Measurements from ENCODE around the gene VAV3.

VAV3 gene

DNA sequence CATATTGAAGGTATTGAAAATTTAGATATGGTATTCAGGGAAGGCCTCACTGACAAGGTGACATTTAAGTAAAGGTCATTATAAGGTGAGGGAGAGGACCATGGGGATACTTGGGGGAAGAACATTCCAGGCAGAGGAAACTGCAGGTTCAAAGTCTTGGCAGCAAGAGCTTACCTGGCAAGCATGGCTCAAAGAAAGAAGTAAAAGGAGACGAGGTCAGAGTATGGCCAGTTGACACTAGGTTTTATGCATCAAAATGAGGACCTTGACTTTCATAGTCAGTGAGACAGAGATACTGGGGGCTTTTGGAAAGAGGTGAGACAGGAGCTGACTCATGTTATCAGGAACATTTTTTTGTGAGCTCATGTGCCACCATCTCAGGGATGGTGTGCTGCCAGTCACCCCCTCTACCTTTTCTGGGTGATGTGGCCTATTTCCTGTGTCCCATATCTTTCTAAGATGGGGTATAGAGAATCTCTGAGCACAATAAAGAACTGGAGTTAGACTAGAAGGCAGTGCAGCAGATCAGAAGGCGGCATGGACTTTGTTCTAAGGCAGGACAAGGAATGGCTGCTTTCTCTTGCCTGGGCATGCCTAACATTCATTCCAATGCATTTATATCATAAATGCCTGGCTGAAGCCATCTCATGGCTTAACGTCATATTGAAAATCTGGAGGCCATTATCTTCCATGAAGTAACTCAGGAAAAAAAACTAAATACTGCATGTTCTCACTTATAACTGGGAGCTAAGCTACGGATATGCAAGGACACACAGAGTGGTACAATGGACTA is 417.4 kb downstream of the VAV3 start:
- in situ Hi-C loops (cut with MboI; ENCODE audit: low sequenced_read_pairs, unreplicated experiment), result loop anchor here (25.0 kb wide), 2 partner anchors 190 to 360 kb away; no protein-coding TSS in a partner anchor
- TF ChIP-seq, protein P1, sequence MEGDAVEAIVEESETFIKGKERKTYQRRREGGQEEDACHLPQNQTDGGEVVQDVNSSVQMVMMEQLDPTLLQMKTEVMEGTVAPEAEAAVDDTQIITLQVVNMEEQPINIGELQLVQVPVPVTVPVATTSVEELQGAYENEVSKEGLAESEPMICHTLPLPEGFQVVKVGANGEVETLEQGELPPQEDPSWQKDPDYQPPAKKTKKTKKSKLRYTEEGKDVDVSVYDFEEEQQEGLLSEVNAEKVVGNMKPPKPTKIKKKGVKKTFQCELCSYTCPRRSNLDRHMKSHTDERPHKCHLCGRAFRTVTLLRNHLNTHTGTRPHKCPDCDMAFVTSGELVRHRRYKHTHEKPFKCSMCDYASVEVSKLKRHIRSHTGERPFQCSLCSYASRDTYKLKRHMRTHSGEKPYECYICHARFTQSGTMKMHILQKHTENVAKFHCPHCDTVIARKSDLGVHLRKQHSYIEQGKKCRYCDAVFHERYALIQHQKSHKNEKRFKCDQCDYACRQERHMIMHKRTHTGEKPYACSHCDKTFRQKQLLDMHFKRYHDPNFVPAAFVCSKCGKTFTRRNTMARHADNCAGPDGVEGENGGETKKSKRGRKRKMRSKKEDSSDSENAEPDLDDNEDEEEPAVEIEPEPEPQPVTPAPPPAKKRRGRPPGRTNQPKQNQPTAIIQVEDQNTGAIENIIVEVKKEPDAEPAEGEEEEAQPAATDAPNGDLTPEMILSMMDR (IDR thresholded peaks at IDR 0.05; ENCODE audit: borderline replicate concordance, control extremely low read depth, extremely low read depth, insufficient read depth, missing control alignments), result no peak
- no peak for DNase-seq (ENCODE audit: low spot score)

DNA sequence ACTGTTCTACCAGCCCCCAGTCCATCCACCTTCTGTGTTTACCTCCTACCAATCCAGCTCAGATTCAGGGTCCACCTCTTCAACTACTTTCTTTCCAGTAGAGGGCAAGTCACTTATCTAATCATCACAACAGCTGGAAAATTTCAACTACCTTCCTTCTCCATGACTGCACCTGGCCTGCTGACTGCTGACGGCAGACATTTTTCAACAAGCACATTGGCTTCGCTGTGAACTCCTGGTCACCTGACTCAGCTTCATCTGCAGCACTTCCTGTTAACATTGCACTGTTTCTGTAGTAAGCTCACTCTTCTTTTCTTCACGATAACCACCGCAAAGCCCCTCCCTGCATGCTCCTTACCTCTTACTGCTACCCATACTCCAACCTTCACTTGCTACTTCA is 418.4 kb downstream of the VAV3 start:
- TF ChIP-seq, protein P1 (IDR thresholded peaks at IDR 0.05; ENCODE audit: borderline replicate concordance, control extremely low read depth, extremely low read depth, insufficient read depth, missing control alignments), result no peak
- in situ Hi-C loops (cut with MboI; ENCODE audit: low sequenced_read_pairs, unreplicated experiment), result loop anchor here (25.0 kb wide), 2 partner anchors 191 to 359 kb away; no protein-coding TSS in a partner anchor
- DNase-seq (ENCODE audit: low spot score), result no peak

DNA sequence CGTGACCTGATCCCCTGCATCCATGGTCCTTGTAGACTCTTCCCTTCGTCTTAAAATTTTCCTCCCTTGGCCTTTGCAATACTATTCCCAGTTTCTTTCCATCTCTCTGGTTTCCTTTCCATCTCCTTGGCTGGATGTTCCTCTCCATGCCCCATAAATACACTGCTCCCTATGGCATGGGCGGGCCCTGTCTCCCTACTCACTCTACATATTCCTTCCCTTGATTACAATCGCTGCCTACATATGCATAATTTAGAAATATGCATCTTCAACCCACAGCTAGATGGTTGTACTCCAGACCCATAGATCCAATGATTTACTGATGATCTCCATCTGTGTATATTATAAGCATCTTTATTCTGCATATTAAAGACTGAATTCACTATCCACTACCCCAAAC is 419.1 kb downstream of the VAV3 start:
- TF ChIP-seq, protein P1 (IDR thresholded peaks at IDR 0.05; ENCODE audit: borderline replicate concordance, control extremely low read depth, extremely low read depth, insufficient read depth, missing control alignments), result no peak
- in situ Hi-C loops (cut with MboI; ENCODE audit: low sequenced_read_pairs, unreplicated experiment), result loop anchor here (25.0 kb wide), 2 partner anchors 191 to 359 kb away; no protein-coding TSS in a partner anchor

GRCh38 chr1:107545056-107545577 is 419.9 kb downstream of the VAV3 start:
- DNase-seq (ENCODE audit: low spot score), result no peak
- TF ChIP-seq, protein P1 (IDR thresholded peaks at IDR 0.05; ENCODE audit: borderline replicate concordance, control extremely low read depth, extremely low read depth, insufficient read depth, missing control alignments), result no peak
- in situ Hi-C loops (cut with MboI; ENCODE audit: low sequenced_read_pairs, unreplicated experiment), result loop anchor here (25.0 kb wide), 2 partner anchors 192 to 358 kb away; no protein-coding TSS in a partner anchor

More for the DNA sequence above, 419.1 kb downstream of the VAV3 start:
- no peak for DNase-seq (ENCODE audit: low spot score)

GRCh38 chr1:107544285-107544684 is 420.7 kb downstream of the VAV3 start:
- in situ Hi-C loops (cut with MboI; ENCODE audit: low sequenced_read_pairs, unreplicated experiment), result loop anchor here (25.0 kb wide), 2 partner anchors 193 to 357 kb away; no protein-coding TSS in a partner anchor
- no peak for DNase-seq (ENCODE audit: low spot score)
- TF ChIP-seq, protein P1 (IDR thresholded peaks at IDR 0.05; ENCODE audit: borderline replicate concordance, control extremely low read depth, extremely low read depth, insufficient read depth, missing control alignments), result no peak

DNA sequence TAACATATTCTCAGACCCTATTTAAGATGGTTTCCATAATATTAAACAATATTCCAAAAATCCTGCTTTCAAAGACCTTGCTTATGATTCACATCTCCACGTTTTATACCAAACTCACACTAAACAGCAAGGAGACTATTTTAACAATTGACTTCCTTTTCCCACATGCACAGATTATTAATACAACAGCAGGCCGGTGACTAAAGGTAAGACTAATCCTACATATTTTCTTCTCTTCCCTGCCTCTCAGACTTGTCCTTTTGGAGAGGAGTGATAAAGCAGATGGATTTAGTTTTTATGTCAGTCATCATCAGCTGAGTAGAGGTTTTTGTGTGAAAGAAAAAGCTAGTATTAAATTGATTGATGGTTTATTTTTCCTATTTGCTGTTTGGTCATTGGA is 423.6 kb downstream of the VAV3 start:
- no peak for DNase-seq (ENCODE audit: low spot score)
- TF ChIP-seq, protein P1 (IDR thresholded peaks at IDR 0.05; ENCODE audit: borderline replicate concordance, control extremely low read depth, extremely low read depth, insufficient read depth, missing control alignments), result no peak
- in situ Hi-C loops (cut with MboI; ENCODE audit: low sequenced_read_pairs, unreplicated experiment), result loop anchor here (25.0 kb wide), 2 partner anchors 196 to 354 kb away; no protein-coding TSS in a partner anchor

Data from GM13976 (cell line).